GM23248 (cell line): ENCODE results near the gene SLC9A6.

Source experiments
- EZH2 ChIP-seq: fragments of 200-600 bp; sonication (generic); IDR thresholded peaks from 2 replicates; pipeline ENCODE4 v1.6.1; 2018; ENCODE audit warnings: antibody characterized with exemption, mild to moderate bottlenecking; ENCODE audit not compliant: insufficient read depth, poor library complexity, severe bottlenecking
- EZH2phosphoT487 ChIP-seq: fragments of 200-600 bp; sonication (generic); IDR thresholded peaks from 2 replicates; pipeline ENCODE4 v1.6.1; 2018; ENCODE audit warnings: antibody characterized with exemption, moderate library complexity, mild to moderate bottlenecking, low read depth; ENCODE audit not compliant: insufficient read depth

GRCh38 chrX:136086521-136086920, 101.3 kb downstream of the SLC9A6 start:
- TF ChIP-seq EZH2: no peak
- no peak for TF ChIP-seq EZH2phosphoT487
